K562 (cell line): ENCODE measurements around the gene NUP98. TPM values are rescaled to one million over a fixed set of nuclear protein-coding genes. Genes with fewer than 3 reads are reported as not detected.

Experiments used
- FOXJ2 ChIP-seq: fragments of 200-800 bp; sonication (Bioruptor generic); IDR thresholded peaks from 2 replicates; pipeline ENCODE4 v1.6.1; 2016; ENCODE audit warnings: missing genetic modification characterization, missing compliant biosample characterization
- LCOR ChIP-seq: sonication (generic); formaldehyde crosslinking; IDR thresholded peaks from 2 replicates; pipeline ENCODE4 v1.8.0; 2022; ENCODE audit warnings: mild to moderate bottlenecking, missing genetic modification reagents
- MIER1 ChIP-seq: fragments of 450-650 bp; IDR thresholded peaks from 2 replicates; pipeline ENCODE4 v1.6.1; 2016; ENCODE audit warnings: antibody characterized with exemption, mild to moderate bottlenecking, low read depth
- MTA2 ChIP-seq: fragments of 450-650 bp; IDR thresholded peaks from 2 replicates; pipeline ENCODE4 v1.6.1; 2016; ENCODE audit warnings: low read depth
- SP2 ChIP-seq: IDR thresholded peaks from 2 replicates; pipeline ENCODE4 v1.6.1; 2011; ENCODE audit warnings: mild to moderate bottlenecking, low read depth, low read length, moderate library complexity; ENCODE audit not compliant: poor library complexity, severe bottlenecking; ENCODE audit errors: extremely low read depth
- U2AF1 ChIP-seq: fragments of 200-400 bp; formaldehyde crosslinking; optimal IDR thresholded peaks from 2 replicates; pipeline ENCODE3; 2017; ENCODE audit warnings: mild to moderate bottlenecking, low read depth, low read length, moderate library complexity
- ZC3H11A ChIP-seq: IDR thresholded peaks from 2 replicates; pipeline ENCODE4 v1.6.1; 2012; ENCODE audit warnings: low read depth, low read length, improper control_type of control experiment
- ZNF274 ChIP-seq: IDR thresholded peaks from 2 replicates; pipeline ENCODE4 v1.6.1; 2011; ENCODE audit warnings: low read depth, mild to moderate bottlenecking, low read length, moderate library complexity, borderline replicate concordance
- ZNF584 ChIP-seq: fragments of 200-800 bp; sonication (Bioruptor generic); IDR thresholded peaks from 2 replicates; pipeline ENCODE4 v1.6.1; 2016; ENCODE audit warnings: low read depth, mild to moderate bottlenecking, missing genetic modification characterization, missing compliant biosample characterization
- polyA plus RNA-seq, 8 experiments: library from polyadenylated mRNA; depleted of rRNA in 4 of 8; stranded (reverse) in 5 of 8; unstranded in 3 of 8; fragments of >200 nt; fragmentation: Nextera tagmentation in 2 of 8; fragmentation: Illumina TruSeq in 1 of 8; extraction: Ambion mirVana in 2 of 8; extraction: Trizol in 1 of 8; gene quantifications; 2 replicates each; pipeline versions ENCODE4 v1.2.1 to v1.2.3, GENCODE V29; 2011 to 2014; ENCODE audit warnings: inconsistent platforms in 1 of 8, missing spikeins in 1 of 8
- total RNA-seq, 7 experiments: library from RNA; depleted of rRNA in 6 of 7; stranded (reverse); fragments of >200 nt in 6 of 7; fragmentation: Illumina TruSeq in 2 of 7; extraction: Trizol in 2 of 7; gene quantifications; 2 replicates each; pipeline versions ENCODE4 v1.2.1 to v1.2.3, GENCODE V29; 2011 to 2021; ENCODE audit warnings: low replicate concordance in 1 of 7
- TF ChIP-seq, protein P1 (sequence below): fragments of 450-650 bp; IDR thresholded peaks from 2 replicates; pipeline ENCODE4 v1.6.1; 2016; ENCODE audit warnings: borderline replicate concordance
- TF ChIP-seq, protein P2 (sequence below), 2 experiments: fragments of 450-650 bp in 1 of 2; IDR thresholded peaks; 2 replicates each; pipeline ENCODE4 v1.6.1; 2011 to 2017; ENCODE audit warnings: low read depth in 2 of 2, antibody characterized with exemption in 1 of 2, borderline replicate concordance in 1 of 2, low read length in 1 of 2, mild to moderate bottlenecking in 1 of 2, mixed read lengths in 1 of 2; ENCODE audit not compliant: control insufficient read depth in 1 of 2
- TF ChIP-seq, protein P3 (sequence below), 2 experiments: fragments of 450-650 bp; IDR thresholded peaks; 2 replicates each; pipeline ENCODE4 v1.6.1; 2016

NUP98 gene
- total and polyA plus RNA-seq, 9 of the 15 experiments (the other 6 are each of a cell fraction or from before 2014, with no cell fraction given) = 45.1 to 196 (median 130) TPM

DNA sequence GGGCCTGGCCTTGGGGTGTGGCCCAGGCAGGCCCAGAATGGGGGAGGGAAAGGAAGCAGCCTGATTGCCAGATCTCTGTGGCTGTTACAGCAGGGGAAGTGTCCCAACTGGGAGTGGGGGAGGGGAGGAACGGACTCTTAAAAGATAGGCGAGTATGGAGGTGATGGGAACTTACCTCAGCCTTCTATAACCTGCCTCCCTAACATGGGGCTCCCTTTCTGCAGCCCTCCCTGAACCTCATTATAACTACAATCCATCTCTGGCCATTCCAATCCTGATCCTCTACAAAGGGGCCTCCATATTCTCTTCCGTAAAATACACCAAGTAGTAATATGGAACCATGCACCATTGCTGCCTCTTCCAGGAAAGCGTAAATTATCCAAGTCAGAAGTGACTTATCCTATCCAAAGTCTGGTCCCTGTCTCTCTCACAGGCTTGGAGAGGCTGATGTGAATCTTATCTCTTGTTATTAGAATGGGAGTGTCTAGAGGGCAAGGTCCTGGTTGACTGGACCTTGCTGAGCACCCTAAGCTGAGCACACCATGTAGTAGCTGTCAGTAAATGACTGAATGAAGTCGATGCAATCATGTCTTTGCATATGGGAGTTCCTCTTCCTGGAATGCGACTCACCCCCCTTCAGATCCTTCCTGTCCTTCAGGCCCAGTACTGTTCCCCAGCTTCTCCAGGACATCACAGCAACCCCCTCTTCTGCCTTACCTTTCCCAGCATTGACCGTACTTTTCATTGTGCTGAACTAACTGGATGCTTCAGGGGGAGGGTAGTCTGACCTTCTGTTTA, 37.5 kb upstream of the NUP98 start (continued):
- TF ChIP-seq U2AF1 (no peak), FOXJ2 (tag) (no peak), LCOR (CRISPR knock-in tag) (no peak), ZNF584 (CRISPR knock-in tag) (peak; percentile 59; the same call in 1 of the 2 replicates), SP2 (no peak), ZC3H11A (no peak), ZNF274 (no peak), MTA2 (peak; percentile 49; the same call in 1 of the 2 replicates), MIER1 (no peak)
- TF ChIP-seq, protein P1, sequence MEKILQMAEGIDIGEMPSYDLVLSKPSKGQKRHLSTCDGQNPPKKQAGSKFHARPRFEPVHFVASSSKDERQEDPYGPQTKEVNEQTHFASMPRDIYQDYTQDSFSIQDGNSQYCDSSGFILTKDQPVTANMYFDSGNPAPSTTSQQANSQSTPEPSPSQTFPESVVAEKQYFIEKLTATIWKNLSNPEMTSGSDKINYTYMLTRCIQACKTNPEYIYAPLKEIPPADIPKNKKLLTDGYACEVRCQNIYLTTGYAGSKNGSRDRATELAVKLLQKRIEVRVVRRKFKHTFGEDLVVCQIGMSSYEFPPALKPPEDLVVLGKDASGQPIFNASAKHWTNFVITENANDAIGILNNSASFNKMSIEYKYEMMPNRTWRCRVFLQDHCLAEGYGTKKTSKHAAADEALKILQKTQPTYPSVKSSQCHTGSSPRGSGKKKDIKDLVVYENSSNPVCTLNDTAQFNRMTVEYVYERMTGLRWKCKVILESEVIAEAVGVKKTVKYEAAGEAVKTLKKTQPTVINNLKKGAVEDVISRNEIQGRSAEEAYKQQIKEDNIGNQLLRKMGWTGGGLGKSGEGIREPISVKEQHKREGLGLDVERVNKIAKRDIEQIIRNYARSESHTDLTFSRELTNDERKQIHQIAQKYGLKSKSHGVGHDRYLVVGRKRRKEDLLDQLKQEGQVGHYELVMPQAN = no peak
- TF ChIP-seq, protein P2, sequence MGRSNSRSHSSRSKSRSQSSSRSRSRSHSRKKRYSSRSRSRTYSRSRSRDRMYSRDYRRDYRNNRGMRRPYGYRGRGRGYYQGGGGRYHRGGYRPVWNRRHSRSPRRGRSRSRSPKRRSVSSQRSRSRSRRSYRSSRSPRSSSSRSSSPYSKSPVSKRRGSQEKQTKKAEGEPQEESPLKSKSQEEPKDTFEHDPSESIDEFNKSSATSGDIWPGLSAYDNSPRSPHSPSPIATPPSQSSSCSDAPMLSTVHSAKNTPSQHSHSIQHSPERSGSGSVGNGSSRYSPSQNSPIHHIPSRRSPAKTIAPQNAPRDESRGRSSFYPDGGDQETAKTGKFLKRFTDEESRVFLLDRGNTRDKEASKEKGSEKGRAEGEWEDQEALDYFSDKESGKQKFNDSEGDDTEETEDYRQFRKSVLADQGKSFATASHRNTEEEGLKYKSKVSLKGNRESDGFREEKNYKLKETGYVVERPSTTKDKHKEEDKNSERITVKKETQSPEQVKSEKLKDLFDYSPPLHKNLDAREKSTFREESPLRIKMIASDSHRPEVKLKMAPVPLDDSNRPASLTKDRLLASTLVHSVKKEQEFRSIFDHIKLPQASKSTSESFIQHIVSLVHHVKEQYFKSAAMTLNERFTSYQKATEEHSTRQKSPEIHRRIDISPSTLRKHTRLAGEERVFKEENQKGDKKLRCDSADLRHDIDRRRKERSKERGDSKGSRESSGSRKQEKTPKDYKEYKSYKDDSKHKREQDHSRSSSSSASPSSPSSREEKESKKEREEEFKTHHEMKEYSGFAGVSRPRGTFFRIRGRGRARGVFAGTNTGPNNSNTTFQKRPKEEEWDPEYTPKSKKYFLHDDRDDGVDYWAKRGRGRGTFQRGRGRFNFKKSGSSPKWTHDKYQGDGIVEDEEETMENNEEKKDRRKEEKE (IDR thresholded peaks at IDR 0.05; ENCODE audit: borderline replicate concordance in 1 of 2, control insufficient read depth in 1 of 2, low read depth in 2 of 2, low read length in 1 of 2) = no peak
- TF ChIP-seq, protein P3, sequence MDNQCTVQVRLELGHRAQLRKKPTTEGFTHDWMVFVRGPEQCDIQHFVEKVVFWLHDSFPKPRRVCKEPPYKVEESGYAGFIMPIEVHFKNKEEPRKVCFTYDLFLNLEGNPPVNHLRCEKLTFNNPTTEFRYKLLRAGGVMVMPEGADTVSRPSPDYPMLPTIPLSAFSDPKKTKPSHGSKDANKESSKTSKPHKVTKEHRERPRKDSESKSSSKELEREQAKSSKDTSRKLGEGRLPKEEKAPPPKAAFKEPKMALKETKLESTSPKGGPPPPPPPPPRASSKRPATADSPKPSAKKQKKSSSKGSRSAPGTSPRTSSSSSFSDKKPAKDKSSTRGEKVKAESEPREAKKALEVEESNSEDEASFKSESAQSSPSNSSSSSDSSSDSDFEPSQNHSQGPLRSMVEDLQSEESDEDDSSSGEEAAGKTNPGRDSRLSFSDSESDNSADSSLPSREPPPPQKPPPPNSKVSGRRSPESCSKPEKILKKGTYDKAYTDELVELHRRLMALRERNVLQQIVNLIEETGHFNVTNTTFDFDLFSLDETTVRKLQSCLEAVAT (IDR thresholded peaks at IDR 0.05) = 0 out of 4 replicates have a peak, but pooled peaks have one; percentile 48 to 64
